SJCRH30 (cell line): ENCODE measurements around the gene SORCS2. TPM values are rescaled to one million over a fixed set of nuclear protein-coding genes. Genes with fewer than 3 reads are reported as not detected.

Experiments
- DNase-seq, 2 experiments: peaks; one replicate each; pipeline ENCODE4 v3.0.0-alpha.2; 2015 to 2020
- H3K27ac ChIP-seq: fragments of 250-450 bp; sonication (Bioruptor Pico); 2 replicates; pipeline ENCODE4 v1.5.1; 2020; ENCODE audit warnings: mild to moderate bottlenecking, moderate library complexity
- H3K27me3 ChIP-seq: fragments of 250-450 bp; sonication (Bioruptor Pico); 2 replicates; pipeline ENCODE4 v1.5.1; 2020; ENCODE audit warnings: mild to moderate bottlenecking, moderate library complexity
- H3K36me3 ChIP-seq: fragments of 250-450 bp; sonication (Bioruptor Pico); 2 replicates; pipeline ENCODE4 v1.5.1; 2020; ENCODE audit warnings: mild to moderate bottlenecking, moderate library complexity
- H3K4me1 ChIP-seq: fragments of 250-450 bp; sonication (Bioruptor Pico); 2 replicates; pipeline ENCODE4 v1.5.1; 2020; ENCODE audit warnings: mild to moderate bottlenecking, moderate library complexity
- H3K4me3 ChIP-seq: fragments of 250-450 bp; sonication (Bioruptor Pico); 2 replicates; pipeline ENCODE4 v1.5.1; 2020; ENCODE audit warnings: mild to moderate bottlenecking, moderate library complexity
- H3K9me3 ChIP-seq: fragments of 250-450 bp; sonication (Bioruptor Pico); replicated peaks from 2 replicates; pipeline ENCODE4 v1.5.1; 2020; ENCODE audit warnings: mild to moderate bottlenecking, moderate library complexity
- total RNA-seq: library from RNA; depleted of rRNA; stranded (reverse); fragments of >200 nt; shearing (Covaris generic); gene quantifications from 2 replicates; pipeline ENCODE4 v1.2.3, GENCODE V29; 2014

SORCS2 gene
- total RNA-seq, 1 experiment from 2014 or later = 1.4 TPM

- H3K4me3 ChIP-seq = no peak overlapping the region
- no peaks in the 10 kb centered on the region for H3K9me3 ChIP-seq
- H3K36me3 ChIP-seq = no peaks in the 10 kb centered on the region
- H3K27ac ChIP-seq = peak overlapping the region; percentile 66
- H3K27me3 ChIP-seq = no peaks in the 10 kb centered on the region
- DNase-seq = peak; percentile 89 to 94
- peaks cover 18% of the 10 kb centered on the region for H3K4me1 ChIP-seq
Observed at GRCh38 chr4:7460566-7460965, 268.2 kb downstream of the SORCS2 start.

- DNase-seq = no peak
- H3K27me3 ChIP-seq = no peaks in the 10 kb centered on the region
- peaks cover 18% of the 10 kb centered on the region for H3K4me1 ChIP-seq
Observed at GRCh38 chr4:7461230-7461629, 268.9 kb downstream of the SORCS2 start.

GRCh38 chr4:7462509-7462971, 270.2 kb downstream of the SORCS2 start:
- no peaks in the 10 kb centered on the region for H3K27me3 ChIP-seq
- peaks cover 18% of the 10 kb centered on the region for H3K4me1 ChIP-seq
- H3K4me3 ChIP-seq = no peak overlapping the region
- H3K36me3 ChIP-seq = no peaks in the 10 kb centered on the region
- no peaks in the 10 kb centered on the region for H3K9me3 ChIP-seq
- no peak overlapping the region for H3K27ac ChIP-seq
- peak in 1 of 2 experiments; percentile 33 for DNase-seq

More at GRCh38 chr4:7461230-7461629, 268.9 kb downstream of the SORCS2 start:
- Histone ChIP-seq H3K36me3 (no peaks in the 10 kb centered on the region), H3K4me3 (no peak overlapping the region), H3K9me3 (no peaks in the 10 kb centered on the region), H3K27ac (peak overlapping the region; percentile 66)

- DNase-seq = no peak
- H3K27ac ChIP-seq = no peak overlapping the region
- H3K4me1 ChIP-seq = peaks cover 18% of the 10 kb centered on the region
- H3K27me3 ChIP-seq = no peaks in the 10 kb centered on the region
- H3K4me3 ChIP-seq = no peak overlapping the region
- H3K36me3 ChIP-seq = no peaks in the 10 kb centered on the region
- H3K9me3 ChIP-seq = no peaks in the 10 kb centered on the region
Observed at GRCh38 chr4:7463566-7464258, 271.4 kb downstream of the SORCS2 start.

DNA sequence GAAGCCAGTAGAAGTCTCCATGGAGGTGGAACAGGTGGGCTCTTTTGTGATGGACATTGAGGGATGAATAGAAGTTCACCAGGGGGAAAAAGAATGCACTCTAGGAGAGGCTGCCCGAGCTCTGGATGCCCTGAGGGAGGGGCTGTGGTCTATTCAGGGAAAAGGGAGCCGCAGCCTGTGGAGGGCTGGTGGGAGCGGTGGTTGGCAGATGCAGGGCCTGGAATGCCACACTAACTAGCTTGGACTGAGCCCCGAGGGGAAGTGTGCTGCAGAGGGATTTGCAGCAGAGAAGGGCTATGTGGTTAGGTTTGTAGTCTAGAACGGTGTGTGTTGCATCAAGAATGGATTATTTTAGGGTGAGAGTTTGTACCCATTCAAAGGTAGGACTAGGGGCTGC, 271.9 kb downstream of the SORCS2 start:
- Histone ChIP-seq H3K4me3 (no peak overlapping the region), H3K27ac (no peak overlapping the region), H3K27me3 (no peaks in the 10 kb centered on the region), H3K9me3 (no peaks in the 10 kb centered on the region), H3K36me3 (no peaks in the 10 kb centered on the region), H3K4me1 (peaks cover 18% of the 10 kb centered on the region)
- peak in 1 of 2 experiments; percentile 41 for DNase-seq

GRCh38 chr4:7465017-7465416, 272.7 kb downstream of the SORCS2 start:
- peaks cover 15% of the 10 kb centered on the region for H3K4me1 ChIP-seq
- no peaks in the 10 kb centered on the region for H3K9me3 ChIP-seq
- no peak overlapping the region for H3K27ac ChIP-seq
- H3K36me3 ChIP-seq = no peaks in the 10 kb centered on the region
- no peak overlapping the region for H3K4me3 ChIP-seq
- no peak for DNase-seq
- H3K27me3 ChIP-seq = no peaks in the 10 kb centered on the region

DNA sequence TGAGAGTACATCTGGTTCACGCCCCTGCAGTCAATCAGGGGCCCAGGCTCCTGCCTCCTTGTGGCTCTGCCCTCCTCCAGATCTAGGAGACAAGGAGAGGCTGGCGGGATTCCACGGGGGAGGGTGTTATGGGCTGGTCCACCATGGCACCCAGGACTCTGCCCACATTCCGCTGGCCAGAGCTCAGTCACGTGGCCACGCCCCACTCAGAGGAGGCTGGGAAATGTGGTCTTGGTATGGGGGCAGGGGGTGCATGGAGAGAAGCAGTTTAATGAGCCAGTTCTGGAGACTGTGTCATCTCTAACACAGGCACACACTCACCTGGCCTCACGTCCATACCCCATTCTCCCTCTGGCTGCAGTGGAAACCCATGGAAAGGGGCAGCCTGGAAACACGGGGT, 273.9 kb downstream of the SORCS2 start:
- no peaks in the 10 kb centered on the region for H3K27me3 ChIP-seq
- H3K9me3 ChIP-seq = no peaks in the 10 kb centered on the region
- no peak overlapping the region for H3K4me3 ChIP-seq
- no peaks in the 10 kb centered on the region for H3K36me3 ChIP-seq
- H3K27ac ChIP-seq = no peak overlapping the region
- no peak for DNase-seq
- H3K4me1 ChIP-seq = peaks cover 3% of the 10 kb centered on the region

GRCh38 chr4:7466904-7467303, 274.6 kb downstream of the SORCS2 start:
- Histone ChIP-seq H3K4me1 (no peaks in the 10 kb centered on the region), H3K27ac (no peak overlapping the region), H3K9me3 (no peaks in the 10 kb centered on the region), H3K4me3 (no peak overlapping the region), H3K27me3 (no peaks in the 10 kb centered on the region), H3K36me3 (no peaks in the 10 kb centered on the region)
- DNase-seq = peak; percentile 35 to 63

DNA sequence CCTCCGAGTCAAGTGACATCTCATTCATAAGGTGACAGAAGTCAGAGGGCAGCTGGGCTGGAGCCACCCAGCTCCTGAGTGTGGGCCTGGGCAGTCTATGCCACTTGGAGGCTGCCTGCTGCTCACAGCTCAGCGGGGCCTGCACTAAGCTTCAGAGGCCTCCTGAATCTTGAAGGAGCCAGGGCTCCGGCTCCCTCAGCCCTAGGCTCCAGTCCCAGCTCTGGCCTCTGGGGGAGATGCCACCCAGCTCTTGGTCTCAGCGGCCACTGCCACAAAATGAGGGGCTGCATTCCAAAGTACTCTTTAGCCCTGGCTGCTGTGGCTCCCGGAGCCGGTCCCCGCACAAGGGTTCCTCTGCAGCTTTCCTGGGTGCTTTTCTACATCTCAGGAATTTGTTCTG, 275.1 kb downstream of the SORCS2 start:
- H3K27me3 ChIP-seq = no peaks in the 10 kb centered on the region; the same call in 1 of the 2 replicates
- no peak overlapping the region for H3K4me3 ChIP-seq
- H3K4me1 ChIP-seq = no peaks in the 10 kb centered on the region; the same call in 1 of the 2 replicates
- no peak for DNase-seq
- H3K9me3 ChIP-seq = no peaks in the 10 kb centered on the region
- no peaks in the 10 kb centered on the region for H3K36me3 ChIP-seq
- no peak overlapping the region for H3K27ac ChIP-seq

DNA sequence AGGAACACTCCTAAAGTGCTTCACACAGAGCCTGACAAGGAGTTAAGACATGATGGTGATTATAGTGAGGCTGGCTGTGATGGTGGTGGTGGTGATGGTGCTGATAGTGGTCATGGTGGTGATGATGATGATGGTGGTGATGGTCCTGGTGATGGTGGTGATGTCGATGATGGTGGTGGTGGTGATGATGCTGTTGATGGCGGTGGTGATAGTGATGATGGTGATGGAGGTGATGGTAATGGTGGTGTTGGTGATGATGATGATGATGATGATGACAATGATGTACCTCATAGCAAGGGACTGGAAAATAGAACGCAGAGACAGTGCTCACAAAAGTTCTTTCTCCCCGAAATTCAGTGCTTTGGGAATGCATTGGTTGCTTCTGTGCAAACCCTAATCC, 276.7 kb downstream of the SORCS2 start:
- no peaks in the 10 kb centered on the region; the same call in 1 of the 2 replicates for H3K27me3 ChIP-seq
- H3K4me1 ChIP-seq = no peaks in the 10 kb centered on the region; the same call in 1 of the 2 replicates
- no peaks in the 10 kb centered on the region for H3K36me3 ChIP-seq
- H3K27ac ChIP-seq = no peak overlapping the region
- H3K9me3 ChIP-seq = no peaks in the 10 kb centered on the region
- no peak overlapping the region for H3K4me3 ChIP-seq
- no peak for DNase-seq

DNA sequence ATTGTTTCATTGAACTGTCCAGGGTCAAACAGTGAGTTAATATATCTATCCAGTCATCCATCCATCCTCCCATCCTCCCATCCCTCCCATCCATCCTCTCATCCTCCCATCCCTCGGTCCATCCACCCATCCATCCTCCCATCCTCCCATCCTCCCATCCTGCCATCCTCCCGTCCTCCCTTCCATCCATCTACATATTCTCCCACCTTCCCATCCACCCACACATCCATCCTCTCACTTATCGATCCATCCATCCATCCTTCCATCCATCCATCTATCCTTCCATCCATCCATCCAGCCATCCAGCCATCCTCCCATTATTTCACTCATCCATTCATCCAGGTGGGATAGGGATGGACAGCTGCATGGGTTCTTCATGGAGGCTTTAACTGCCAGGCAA, 277.8 kb downstream of the SORCS2 start:
- H3K9me3 ChIP-seq = no peaks in the 10 kb centered on the region
- no peaks in the 10 kb centered on the region; the same call in 1 of the 2 replicates for H3K4me1 ChIP-seq
- no peak overlapping the region for H3K27ac ChIP-seq
- no peaks in the 10 kb centered on the region for H3K36me3 ChIP-seq
- no peak for DNase-seq
- no peaks in the 10 kb centered on the region; the same call in 1 of the 2 replicates for H3K27me3 ChIP-seq
- no peak overlapping the region for H3K4me3 ChIP-seq

- Histone ChIP-seq H3K27me3 (no peaks in the 10 kb centered on the region; the same call in 1 of the 2 replicates), H3K9me3 (no peaks in the 10 kb centered on the region), H3K4me1 (no peaks in the 10 kb centered on the region; the same call in 1 of the 2 replicates), H3K27ac (no peak overlapping the region), H3K4me3 (no peak overlapping the region), H3K36me3 (no peaks in the 10 kb centered on the region)
- no peak for DNase-seq
Observed at GRCh38 chr4:7470522-7471128, 278.3 kb downstream of the SORCS2 start.

- DNase-seq = peak; percentile 49 to 73
- Histone ChIP-seq H3K36me3 (no peaks in the 10 kb centered on the region), H3K4me3 (no peak overlapping the region), H3K27ac (no peak overlapping the region), H3K4me1 (no peaks in the 10 kb centered on the region; the same call in 1 of the 2 replicates), H3K27me3 (no peaks in the 10 kb centered on the region; the same call in 1 of the 2 replicates), H3K9me3 (no peaks in the 10 kb centered on the region)
Observed at GRCh38 chr4:7472442-7473013, 280.2 kb downstream of the SORCS2 start.

- no peak for DNase-seq
- H3K4me3 ChIP-seq = no peak overlapping the region
- H3K27ac ChIP-seq = no peak overlapping the region
- no peaks in the 10 kb centered on the region; the same call in 1 of the 2 replicates for H3K27me3 ChIP-seq
- no peaks in the 10 kb centered on the region for H3K9me3 ChIP-seq
- H3K36me3 ChIP-seq = no peaks in the 10 kb centered on the region
- H3K4me1 ChIP-seq = no peaks in the 10 kb centered on the region; the same call in 1 of the 2 replicates
Observed at GRCh38 chr4:7473081-7473480, 280.7 kb downstream of the SORCS2 start.

DNA sequence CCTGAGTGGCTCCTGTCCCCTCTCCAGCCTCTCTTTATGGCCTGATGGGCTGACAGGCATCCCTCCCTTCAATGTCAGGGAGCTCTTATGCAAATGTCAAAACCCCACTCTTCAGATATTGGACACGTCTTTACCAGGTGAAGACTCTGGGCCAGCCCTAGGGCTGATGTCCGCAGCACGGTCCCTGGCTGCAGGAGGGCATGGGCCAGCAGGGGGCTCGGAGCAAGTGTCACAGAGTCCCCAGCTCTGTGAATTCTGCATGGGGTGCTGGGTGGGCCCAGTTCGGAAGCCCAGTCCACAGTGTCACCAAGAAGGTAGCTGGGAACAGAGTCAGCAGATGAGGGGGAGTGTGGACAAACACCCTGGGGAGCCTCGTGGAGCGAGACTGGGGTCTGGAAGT, 282.0 kb downstream of the SORCS2 start:
- no peaks in the 10 kb centered on the region; the same call in 1 of the 2 replicates for H3K4me1 ChIP-seq
- no peaks in the 10 kb centered on the region; the same call in none of the 2 replicates for H3K27me3 ChIP-seq

More for the DNA sequence above, 282.0 kb downstream of the SORCS2 start:
- H3K27ac ChIP-seq = no peak overlapping the region
- H3K36me3 ChIP-seq = no peaks in the 10 kb centered on the region
- no peaks in the 10 kb centered on the region for H3K9me3 ChIP-seq
- DNase-seq = no peak
- no peak overlapping the region for H3K4me3 ChIP-seq
